ENCODE data around the gene SPTLC1.
"Not testable (repeated sequence)": the region's sequence is repeated elsewhere in the genome, so short reads cannot be mapped to it uniquely, and the experiment has no call there.

Gene SPTLC1

GRCh38 chr9:92140754-92141143 is 25.5 kb upstream of the SPTLC1 start:
- DNase-seq (ENCODE audit: low spot score) = no peak

- DNase-seq (ENCODE audit: low spot score) = peak; percentile 70
These were observed 25.0 kb upstream of the SPTLC1 start for GRCh38 chr9:92140074-92140753.

- not testable (repeated sequence) for DNase-seq (ENCODE audit: low spot score)
These were observed 23.8 kb upstream of the SPTLC1 start for GRCh38 chr9:92138960-92139540.

GRCh38 chr9:92138157-92138959 is 23.1 kb upstream of the SPTLC1 start:
- DNase-seq (ENCODE audit: low spot score) = peak; percentile 69

GRCh38 chr9:92136184-92136858 is 21.1 kb upstream of the SPTLC1 start:
- DNase-seq (ENCODE audit: low spot score) = no peak

GRCh38 chr9:92135576-92135975 is 20.4 kb upstream of the SPTLC1 start:
- no peak for DNase-seq (ENCODE audit: low spot score)

- DNase-seq (ENCODE audit: low spot score) = peak; percentile 80
These were observed 18.9 kb upstream of the SPTLC1 start for GRCh38 chr9:92133949-92134604.

- DNase-seq (ENCODE audit: low spot score) = not testable (repeated sequence)
These were observed 17.7 kb upstream of the SPTLC1 start for GRCh38 chr9:92132913-92133312.

GRCh38 chr9:92132501-92132900 is 17.3 kb upstream of the SPTLC1 start:
- DNase-seq (ENCODE audit: low spot score) = no peak

- no peak for DNase-seq (ENCODE audit: low spot score)
These were observed 7.6 kb upstream of the SPTLC1 start for GRCh38 chr9:92122800-92123199.

- DNase-seq (ENCODE audit: low spot score) = no peak
These were observed 6.8 kb upstream of the SPTLC1 start for GRCh38 chr9:92122061-92122460.

GRCh38 chr9:92121265-92121664 is 6.1 kb upstream of the SPTLC1 start:
- DNase-seq (ENCODE audit: low spot score) = no peak

- no peak for DNase-seq (ENCODE audit: low spot score)
These were observed 4.9 kb upstream of the SPTLC1 start for GRCh38 chr9:92120138-92120537.

GRCh38 chr9:92119586-92119985 is 4.4 kb upstream of the SPTLC1 start:
- DNase-seq (ENCODE audit: low spot score) = no peak

GRCh38 chr9:92108122-92108521 is 7.1 kb downstream of the SPTLC1 start:
- no peak for DNase-seq (ENCODE audit: low spot score)

- not testable (repeated sequence) for DNase-seq (ENCODE audit: low spot score)
These were observed 9.6 kb downstream of the SPTLC1 start for GRCh38 chr9:92105446-92106225.

GRCh38 chr9:92103601-92104000 is 11.6 kb downstream of the SPTLC1 start:
- not testable (repeated sequence) for DNase-seq (ENCODE audit: low spot score)

GRCh38 chr9:92100237-92100911 is 14.8 kb downstream of the SPTLC1 start:
- no peak for DNase-seq (ENCODE audit: low spot score)

- no peak for DNase-seq (ENCODE audit: low spot score)
These were observed 16.6 kb downstream of the SPTLC1 start for GRCh38 chr9:92098638-92099037.

GRCh38 chr9:92097997-92098482 is 17.2 kb downstream of the SPTLC1 start:
- DNase-seq (ENCODE audit: low spot score) = peak; percentile 45
